Endodermal cell (in vitro differentiated cells): ENCODE measurements around the gene PADI4. TPM values are rescaled to one million over a fixed set of nuclear protein-coding genes. Genes with fewer than 3 reads are reported as not detected.

Experiments used
- DNase-seq: peaks from one replicate; pipeline ENCODE4 v3.0.0-alpha.2; 2017
- H3K27ac ChIP-seq: 2 replicates; pipeline ENCODE4 v1.5.1; 2013; ENCODE audit warnings: mild to moderate bottlenecking, low read depth, low read length, moderate library complexity
- H3K27me3 ChIP-seq: 2 replicates; pipeline ENCODE4 v1.6.1; 2013; ENCODE audit warnings: mild to moderate bottlenecking, low read length, moderate library complexity; ENCODE audit not compliant: insufficient read depth, control insufficient read depth, poor library complexity, severe bottlenecking
- H3K36me3 ChIP-seq: 2 replicates; pipeline ENCODE4 v1.7.0; 2013; ENCODE audit warnings: mild to moderate bottlenecking, low read length, moderate library complexity; ENCODE audit not compliant: control insufficient read depth, insufficient read depth
- H3K4me1 ChIP-seq: one replicate; pipeline ENCODE4 v1.7.0; 2013; ENCODE audit warnings: low read length; ENCODE audit not compliant: control insufficient read depth, insufficient read depth
- H3K4me3 ChIP-seq: 2 replicates; pipeline ENCODE4 v1.5.1; 2013; ENCODE audit warnings: mild to moderate bottlenecking, low read length, moderate library complexity
- H3K9ac ChIP-seq: 2 replicates; pipeline ENCODE4 v1.6.1; 2013; ENCODE audit warnings: mild to moderate bottlenecking, low read length, moderate library complexity; ENCODE audit not compliant: poor library complexity, severe bottlenecking; ENCODE audit errors: extremely low read depth
- H3K9me3 ChIP-seq: 2 replicates; pipeline ENCODE4 v1.6.1; 2013; ENCODE audit warnings: mild to moderate bottlenecking, low read length, moderate library complexity; ENCODE audit not compliant: control insufficient read depth
- H3K27ac Mint-ChIP-seq: 2 replicates; pipeline ENCODE4 v1.8.0; 2020; ENCODE audit warnings: mixed read lengths
- H3K27me3 Mint-ChIP-seq: 2 replicates; pipeline ENCODE4 v1.8.0; 2021; ENCODE audit warnings: mild to moderate bottlenecking, mixed read lengths; ENCODE audit not compliant: insufficient read depth
- H3K36me3 Mint-ChIP-seq: 2 replicates; pipeline ENCODE4 v1.8.0; 2020; ENCODE audit warnings: low read depth, mixed read lengths
- H3K4me1 Mint-ChIP-seq: 2 replicates; pipeline ENCODE4 v1.8.0; 2020; ENCODE audit warnings: mixed read lengths
- H3K4me3 Mint-ChIP-seq: 2 replicates; pipeline ENCODE4 v1.8.0; 2020; ENCODE audit warnings: mild to moderate bottlenecking, moderate library complexity, mixed read lengths
- H3K9me3 Mint-ChIP-seq: 2 replicates; pipeline ENCODE4 v1.8.0; 2020; ENCODE audit warnings: mild to moderate bottlenecking, mixed read lengths
- CTCF ChIP-seq: fragments of 200-600 bp; sonication (generic); conservative IDR thresholded peaks from 2 replicates; pipeline ENCODE4 v1.5.0; 2021; ENCODE audit warnings: antibody characterized with exemption, mild to moderate bottlenecking
- WGBS, 2 experiments: methylation state at CpG; one replicate each; pipeline versions ENCODE4 v1.1.5 to v1.1.7; 2013; ENCODE audit warnings: missing lambda C conversion rate in 2 of 2, mixed read lengths in 1 of 2; ENCODE audit not compliant: insufficient coverage in 1 of 2, insufficient read length in 1 of 2; 5-methylcytosine and 5-hydroxymethylcytosine counted together
- total RNA-seq, 2 donors: library from RNA; stranded (reverse); fragmentation: NEBNext Ultra II Directional in 1 of 2; extraction: Animal tissue kit (Norgen Biotek cat#: 25700) in 1 of 2; gene quantifications; 2 replicates in 1 of 2; 3 replicates in 1 of 2; pipeline ENCODE4 v1.2.1, GENCODE V29; 2021

The PADI4 gene
- total RNA-seq, 2 donors from 2014 or later: not detected

DNA sequence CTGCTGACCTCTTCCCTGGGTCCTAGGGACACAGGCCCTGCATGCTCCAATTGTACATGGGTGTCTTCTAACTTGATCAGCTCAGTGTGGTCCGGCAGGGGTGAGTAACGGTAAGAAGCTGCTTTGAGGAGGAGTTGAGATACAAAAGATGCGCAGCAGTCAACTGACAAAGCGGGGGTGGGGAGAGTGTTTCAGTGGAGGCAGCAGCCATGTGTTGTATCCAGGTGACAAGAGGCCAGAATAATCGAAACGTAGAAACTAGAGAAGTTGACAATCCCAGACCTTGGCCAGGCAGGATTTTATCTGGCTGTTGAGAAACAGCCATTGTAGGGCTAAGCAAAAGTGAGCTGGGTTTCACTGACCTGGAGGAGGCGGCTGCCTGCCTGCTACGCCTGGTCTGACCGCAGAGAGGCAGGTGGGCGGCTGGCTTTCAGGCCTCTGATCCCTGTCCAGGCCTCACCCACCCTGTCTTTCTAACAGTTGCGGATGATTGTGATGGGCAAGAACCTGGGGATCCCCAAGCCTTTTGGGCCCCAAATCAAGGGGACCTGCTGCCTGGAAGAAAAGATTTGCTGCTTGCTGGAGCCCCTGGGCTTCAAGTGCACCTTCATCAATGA is 92.8 kb downstream of the PADI4 start:
- 83 to 85% methylated on average over 11 of the region's 11 CpGs for WGBS, 2 experiments
- Mint-ChIP-seq H3K4me3 (no peak overlapping the region), H3K4me1 (peaks cover 3% of the 10 kb centered on the region), H3K27me3 (no peaks in the 10 kb centered on the region), H3K27ac (no peak overlapping the region), H3K9me3 (no peaks in the 10 kb centered on the region), H3K36me3 (no peaks in the 10 kb centered on the region)
- Histone ChIP-seq H3K9me3 (no peaks in the 10 kb centered on the region), H3K4me1 (no peaks in the 10 kb centered on the region), H3K27me3 (no peaks in the 10 kb centered on the region), H3K36me3 (peaks cover 3% of the 10 kb centered on the region), H3K27ac (no peak overlapping the region), H3K4me3 (no peak overlapping the region), H3K9ac (no peak overlapping the region)
- TF ChIP-seq CTCF: no peak
- no peak for DNase-seq

DNA sequence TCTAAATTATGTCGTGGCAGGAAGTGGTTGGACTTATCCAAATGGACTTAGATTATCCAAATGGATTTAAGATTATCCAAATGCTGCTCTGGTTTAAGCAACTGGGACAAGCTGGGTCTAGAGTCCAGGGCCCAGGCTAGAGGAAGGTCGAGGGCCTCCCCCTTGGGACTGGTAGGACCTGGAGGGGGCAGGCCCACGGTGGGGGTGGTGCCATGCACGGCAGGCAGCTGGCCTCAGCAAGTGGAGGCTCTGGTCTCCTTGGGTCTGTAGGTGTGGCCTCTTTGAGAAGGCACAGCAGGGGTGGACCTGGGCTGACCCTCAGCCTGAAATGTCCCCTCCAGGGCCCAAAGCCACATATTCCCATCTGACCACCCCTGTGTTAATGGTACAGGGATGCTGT is 93.8 kb downstream of the PADI4 start:
- no peak for TF ChIP-seq CTCF
- Mint-ChIP-seq H3K4me3 (no peak overlapping the region), H3K9me3 (no peaks in the 10 kb centered on the region), H3K27me3 (no peaks in the 10 kb centered on the region), H3K27ac (no peak overlapping the region), H3K36me3 (peaks cover 2% of the 10 kb centered on the region), H3K4me1 (peaks cover 5% of the 10 kb centered on the region)
- Histone ChIP-seq H3K36me3 (peaks cover 6% of the 10 kb centered on the region), H3K4me1 (no peaks in the 10 kb centered on the region), H3K9me3 (no peaks in the 10 kb centered on the region), H3K4me3 (no peak overlapping the region), H3K27ac (no peak overlapping the region), H3K27me3 (no peaks in the 10 kb centered on the region), H3K9ac (no peak overlapping the region)
- no peak for DNase-seq
- 87% methylated on average over 4 of the region's 4 CpGs; no CpG with 5 or more reads in 1 of the 2 experiments for WGBS, 2 experiments

- DNase-seq: no peak
- WGBS, 2 experiments: 87 to 95% methylated on average over 2 to 3 of the region's 3 CpGs
- no peaks in the 10 kb centered on the region for H3K4me1 ChIP-seq
- no peak overlapping the region for H3K4me3 ChIP-seq
- no peaks in the 10 kb centered on the region for H3K27me3 ChIP-seq
- peaks cover 14% of the 10 kb centered on the region for H3K36me3 Mint-ChIP-seq
- no peak overlapping the region for H3K9ac ChIP-seq
- no peaks in the 10 kb centered on the region for H3K27me3 Mint-ChIP-seq
- no peak overlapping the region for H3K27ac ChIP-seq
- no peak for TF ChIP-seq CTCF
- H3K9me3 ChIP-seq: no peaks in the 10 kb centered on the region
- H3K36me3 ChIP-seq: peaks cover 15% of the 10 kb centered on the region
- no peaks in the 10 kb centered on the region for H3K9me3 Mint-ChIP-seq
- H3K27ac Mint-ChIP-seq: no peak overlapping the region
- peaks cover 15% of the 10 kb centered on the region for H3K4me1 Mint-ChIP-seq
- H3K4me3 Mint-ChIP-seq: no peak overlapping the region
Measured at GRCh38 chr1:17403081-17403480, 95.1 kb downstream of the PADI4 start.
